ENCODE results near the gene ELP6. TPM values are rescaled to one million over a fixed set of nuclear protein-coding genes. Genes with fewer than 3 reads are reported as not detected.

ELP6 gene
- total RNA-seq, 2 donors from 2014 or later, result 43.8 to 56.8 TPM

- peaks cover 19% of the 10 kb centered on the region for H3K9me3 Mint-ChIP-seq
- Histone ChIP-seq H3K9ac (ENCODE audit: extremely low read depth, low read length, poor library complexity, severe bottlenecking) (no peak overlapping the region), H3K36me3 (ENCODE audit: control insufficient read depth, insufficient read depth, low read length) (no peaks in the 10 kb centered on the region), H3K27me3 (ENCODE audit: control insufficient read depth, insufficient read depth, low read length, poor library complexity, severe bottlenecking) (no peaks in the 10 kb centered on the region), H3K4me1 (ENCODE audit: control insufficient read depth, insufficient read depth, low read length) (no peaks in the 10 kb centered on the region), H3K9me3 (ENCODE audit: control insufficient read depth, low read length) (peaks cover 6% of the 10 kb centered on the region), H3K27ac (ENCODE audit: low read depth, low read length) (no peak overlapping the region), H3K4me3 (ENCODE audit: low read length) (no peak overlapping the region)
- peaks cover 21% of the 10 kb centered on the region for H3K36me3 Mint-ChIP-seq (ENCODE audit: low read depth)
- H3K4me1 Mint-ChIP-seq, result peaks cover 13% of the 10 kb centered on the region
- DNase-seq, result no peak
- no peaks in the 10 kb centered on the region for H3K27me3 Mint-ChIP-seq (ENCODE audit: insufficient read depth)
- no peak overlapping the region for H3K4me3 Mint-ChIP-seq
- H3K27ac Mint-ChIP-seq, result no peak overlapping the region
- TF ChIP-seq CTCF (conservative IDR thresholded peaks at IDR 0.05), result no peak
These were observed 56.5 kb downstream of the ELP6 start for GRCh38 chr3:47456984-47457383.

- Histone ChIP-seq H3K36me3 (ENCODE audit: control insufficient read depth, insufficient read depth, low read length) (no peaks in the 10 kb centered on the region), H3K9me3 (ENCODE audit: control insufficient read depth, low read length) (peaks cover 6% of the 10 kb centered on the region), H3K27me3 (ENCODE audit: control insufficient read depth, insufficient read depth, low read length, poor library complexity, severe bottlenecking) (no peaks in the 10 kb centered on the region), H3K27ac (ENCODE audit: low read depth, low read length) (no peak overlapping the region), H3K4me1 (ENCODE audit: control insufficient read depth, insufficient read depth, low read length) (no peaks in the 10 kb centered on the region), H3K9ac (ENCODE audit: extremely low read depth, low read length, poor library complexity, severe bottlenecking) (no peak overlapping the region), H3K4me3 (ENCODE audit: low read length) (no peak overlapping the region)
- Mint-ChIP-seq H3K36me3 (ENCODE audit: low read depth) (peaks cover 19% of the 10 kb centered on the region), H3K27ac (no peak overlapping the region), H3K27me3 (ENCODE audit: insufficient read depth) (no peaks in the 10 kb centered on the region), H3K4me1 (peaks cover 5% of the 10 kb centered on the region), H3K4me3 (no peak overlapping the region), H3K9me3 (peaks cover 18% of the 10 kb centered on the region)
- 97 to 100% methylated on average over 1 to 3 of the region's 3 CpGs for whole genome bisulfite sequencing, 2 experiments (ENCODE audit: insufficient coverage in 1 of 2, insufficient read length in 1 of 2)
- DNase-seq, result no peak
- no peak for TF ChIP-seq CTCF (conservative IDR thresholded peaks at IDR 0.05)
These were observed 57.6 kb downstream of the ELP6 start for GRCh38 chr3:47455806-47456452.

DNA sequence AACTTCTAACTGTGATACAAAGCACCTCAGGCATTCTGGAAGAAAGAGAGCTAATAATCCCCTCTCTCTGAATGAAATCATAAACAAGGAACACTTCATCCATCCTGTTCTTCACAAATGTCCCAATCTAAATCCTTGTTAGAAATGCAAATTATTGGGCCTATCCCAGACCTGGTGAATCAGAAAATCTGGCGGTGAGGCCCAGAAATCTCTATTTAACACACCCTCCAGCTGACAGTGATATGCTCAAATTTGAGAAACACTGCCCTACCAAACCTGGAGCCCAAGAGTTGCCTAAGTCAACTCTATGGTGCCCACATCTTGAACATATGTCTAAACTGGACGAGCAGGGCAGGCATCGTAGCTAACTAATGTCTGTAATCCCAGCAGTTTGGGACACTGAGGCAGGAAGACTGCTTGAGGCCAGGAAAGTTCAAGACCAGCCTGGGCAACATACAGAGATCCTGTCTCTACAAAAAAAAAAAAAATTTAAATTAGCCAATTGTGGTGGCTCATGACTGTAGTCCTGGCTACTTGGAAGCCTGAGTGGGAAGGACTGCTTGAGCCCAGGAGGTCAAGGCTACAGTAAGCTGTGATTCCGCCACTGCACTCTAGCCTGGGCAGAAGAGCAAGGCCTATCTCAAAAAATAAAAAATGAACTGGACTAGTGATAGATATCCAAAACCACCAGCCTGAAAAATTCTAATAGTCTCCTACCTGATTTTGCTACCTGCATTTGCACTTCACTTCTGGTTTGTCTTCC, 60.9 kb downstream of the ELP6 start:
- no peaks in the 10 kb centered on the region for H3K4me1 ChIP-seq (ENCODE audit: control insufficient read depth, insufficient read depth, low read length)
- no peaks in the 10 kb centered on the region for H3K36me3 ChIP-seq (ENCODE audit: control insufficient read depth, insufficient read depth, low read length)
- H3K9me3 ChIP-seq (ENCODE audit: control insufficient read depth, low read length), result no peaks in the 10 kb centered on the region
- Mint-ChIP-seq H3K27me3 (ENCODE audit: insufficient read depth) (no peaks in the 10 kb centered on the region), H3K4me1 (peaks cover 4% of the 10 kb centered on the region), H3K27ac (no peak overlapping the region), H3K9me3 (no peaks in the 10 kb centered on the region), H3K4me3 (no peak overlapping the region), H3K36me3 (ENCODE audit: low read depth) (peaks cover 8% of the 10 kb centered on the region)
- no peak overlapping the region for H3K9ac ChIP-seq (ENCODE audit: extremely low read depth, low read length, poor library complexity, severe bottlenecking)
- no peaks in the 10 kb centered on the region for H3K27me3 ChIP-seq (ENCODE audit: control insufficient read depth, insufficient read depth, low read length, poor library complexity, severe bottlenecking)
- DNase-seq, result no peak
- no peak overlapping the region for H3K27ac ChIP-seq (ENCODE audit: low read depth, low read length)
- TF ChIP-seq CTCF (conservative IDR thresholded peaks at IDR 0.05), result no peak
- no peak overlapping the region for H3K4me3 ChIP-seq (ENCODE audit: low read length)
- 82 to 85% methylated on average over 3 to 4 of the region's 4 CpGs for WGBS, 2 experiments (ENCODE audit: insufficient coverage in 1 of 2, insufficient read length in 1 of 2)

Other genes starting within 250 kb of the ELP6 start
- gene KIF9, start 230.9 kb downstream of the ELP6 start, total RNA-seq, result 1 to 10 TPM; 9.9 TPM
- gene KLHL18, start 230.8 kb downstream of the ELP6 start, total RNA-seq, result 10 to 100 TPM; 20.7 to 28.3 TPM
- 10 to 100 TPM; 44.2 to 54.1 TPM for gene PTPN23, start 132.7 kb downstream of the ELP6 start, total RNA-seq
- gene SCAP, start 37.8 kb downstream of the ELP6 start, total RNA-seq, result 100 to 1,000 TPM; 103 to 105 TPM
- under 1 TPM; 0.53 to 0.70 TPM for gene CSPG5, start 65.2 kb upstream of the ELP6 start, total RNA-seq